Gastroesophageal sphincter (tissue), 3 donors: Measurements from ENCODE around the gene HCRTR1.
"Not testable (repeated sequence)": the region's sequence is repeated elsewhere in the genome, so short reads cannot be mapped to it uniquely, and the experiment has no call there.

Experiments
- CTCF ChIP-seq, 4 experiments: fragments of 200-600 bp in 2 of 4; fragments of 450-650 bp in 2 of 4; sonication (generic) in 1 of 4; IDR thresholded peaks; one replicate each; pipeline ENCODE4 v1.5.1; 2017 to 2019; ENCODE audit warnings: antibody characterized with exemption in 4 of 4, mild to moderate bottlenecking in 2 of 4, moderate library complexity in 2 of 4
- POLR2AphosphoS5 ChIP-seq: sonication (generic); formaldehyde crosslinking; IDR thresholded peaks from one replicate; pipeline ENCODE4 v1.6.1; 2017; ENCODE audit warnings: antibody characterized with exemption

- not testable (repeated sequence) for TF ChIP-seq CTCF (IDR thresholded peaks at IDR 0.05); POLR2AphosphoS5
Observed at GRCh38 chr1:31587328-31587699, 30.2 kb upstream of the HCRTR1 start.
